Endothelial cell (in vitro differentiated cells): ENCODE measurements around the gene MROH7. TPM values are rescaled to one million over a fixed set of nuclear protein-coding genes. Genes with fewer than 3 reads are reported as not detected.
"Not testable (repeated sequence)": the region's sequence is repeated elsewhere in the genome, so short reads cannot be mapped to it uniquely, and the experiment has no call there.

ENCODE experiments used
- DNase-seq: peaks from one replicate; pipeline ENCODE4 v3.0.0; 2021; ENCODE audit warnings: low spot score
- H3K27ac Mint-ChIP-seq: one replicate; pipeline ENCODE4 v1.8.0; 2021; ENCODE audit warnings: mixed read lengths, inconsistent platforms; ENCODE audit not compliant: unreplicated experiment
- H3K27me3 Mint-ChIP-seq: one replicate; pipeline ENCODE4 v1.8.0; 2021; ENCODE audit warnings: mild to moderate bottlenecking, moderate library complexity, mixed read lengths, inconsistent platforms; ENCODE audit not compliant: unreplicated experiment
- H3K36me3 Mint-ChIP-seq: one replicate; pipeline ENCODE4 v1.8.0; 2021; ENCODE audit warnings: mild to moderate bottlenecking, low read depth, mixed read lengths, inconsistent platforms; ENCODE audit not compliant: unreplicated experiment
- H3K4me1 Mint-ChIP-seq: one replicate; pipeline ENCODE4 v1.8.0; 2021; ENCODE audit warnings: mild to moderate bottlenecking, mixed read lengths, inconsistent platforms; ENCODE audit not compliant: unreplicated experiment
- H3K4me3 Mint-ChIP-seq: one replicate; pipeline ENCODE4 v1.8.0; 2021; ENCODE audit warnings: mild to moderate bottlenecking, mixed read lengths, inconsistent platforms; ENCODE audit not compliant: unreplicated experiment
- H3K9me3 Mint-ChIP-seq: one replicate; pipeline ENCODE4 v1.8.0; 2021; ENCODE audit warnings: mixed read lengths, inconsistent platforms; ENCODE audit not compliant: unreplicated experiment
- CTCF ChIP-seq: fragments of 200-600 bp; sonication (generic); IDR thresholded peaks from one replicate; pipeline ENCODE4 v1.5.0; 2021; ENCODE audit warnings: antibody characterized with exemption; ENCODE audit not compliant: unreplicated experiment
- total RNA-seq: library from RNA; stranded (reverse); fragmentation: NEBNext Ultra II Directional; extraction: Animal tissue kit (Norgen Biotek cat#: 25700); gene quantifications from one replicate; pipeline ENCODE4 v1.2.1, GENCODE V29; 2021; ENCODE audit not compliant: unreplicated experiment

MROH7 gene
- total RNA-seq, 1 donor from 2014 or later: 3.3 TPM

- Mint-ChIP-seq H3K9me3 (no peaks in the 10 kb centered on the region), H3K36me3 (no peaks in the 10 kb centered on the region), H3K4me3 (no peak overlapping the region), H3K4me1 (peaks cover 6% of the 10 kb centered on the region), H3K27me3 (peaks cover 2% of the 10 kb centered on the region), H3K27ac (no peak overlapping the region)
- no peak for DNase-seq
- TF ChIP-seq CTCF: no peak
These were observed 16.8 kb upstream of the MROH7 start for GRCh38 chr1:54624466-54625464.

- no peaks in the 10 kb centered on the region for H3K9me3 Mint-ChIP-seq
- H3K4me3 Mint-ChIP-seq: no peak overlapping the region
- no peaks in the 10 kb centered on the region for H3K36me3 Mint-ChIP-seq
- no peak for TF ChIP-seq CTCF
- peaks cover 13% of the 10 kb centered on the region for H3K4me1 Mint-ChIP-seq
- peaks cover 2% of the 10 kb centered on the region for H3K27me3 Mint-ChIP-seq
- no peak for DNase-seq
- H3K27ac Mint-ChIP-seq: no peak overlapping the region
These were observed 14.4 kb upstream of the MROH7 start for GRCh38 chr1:54627196-54627595.

GRCh38 chr1:54635804-54636203 lies 5.8 kb upstream of the MROH7 start:
- not testable (repeated sequence) for H3K27me3 Mint-ChIP-seq, H3K4me3 Mint-ChIP-seq, H3K36me3 Mint-ChIP-seq, DNase-seq, H3K9me3 Mint-ChIP-seq, H3K27ac Mint-ChIP-seq
- peaks cover 17% of the 10 kb centered on the region for H3K4me1 Mint-ChIP-seq

- not testable (repeated sequence) for H3K27me3 Mint-ChIP-seq, DNase-seq, H3K4me3 Mint-ChIP-seq, H3K27ac Mint-ChIP-seq, H3K9me3 Mint-ChIP-seq, H3K36me3 Mint-ChIP-seq
- H3K4me1 Mint-ChIP-seq: peaks cover 15% of the 10 kb centered on the region
These were observed 4.8 kb upstream of the MROH7 start for GRCh38 chr1:54636461-54637446.

- H3K4me3 Mint-ChIP-seq: no peak overlapping the region
- no peak for TF ChIP-seq CTCF
- peaks cover 10% of the 10 kb centered on the region for H3K4me1 Mint-ChIP-seq
- H3K36me3 Mint-ChIP-seq: peaks cover 12% of the 10 kb centered on the region
- H3K27ac Mint-ChIP-seq: no peak overlapping the region
- H3K27me3 Mint-ChIP-seq: no peaks in the 10 kb centered on the region
- no peak for DNase-seq
- no peaks in the 10 kb centered on the region for H3K9me3 Mint-ChIP-seq
These were observed 1.2 kb upstream of the MROH7 start for GRCh38 chr1:54640361-54640760.
